Measurements from ENCODE around the gene DKK3.

- TF ChIP-seq POLR2A (IDR thresholded peaks at IDR 0.05): no peak
- TF ChIP-seq CTCF (IDR thresholded peaks at IDR 0.05 in 4 of 5, conservative IDR thresholded peaks at IDR 0.05 in 1 of 5): no peak
Measured at GRCh38 chr11:12057299-12057980, 49.0 kb upstream of the DKK3 start.
